Retina (tissue), 1 donor: ENCODE data around the gene PTBP1.
"Not testable (repeated sequence)": the region's sequence is repeated elsewhere in the genome, so short reads cannot be mapped to it uniquely, and the experiment has no call there.

Experiments
- DNase-seq: peaks from one replicate; pipeline ENCODE4 v3.0.0-alpha.2; 2016

Gene PTBP1

DNA sequence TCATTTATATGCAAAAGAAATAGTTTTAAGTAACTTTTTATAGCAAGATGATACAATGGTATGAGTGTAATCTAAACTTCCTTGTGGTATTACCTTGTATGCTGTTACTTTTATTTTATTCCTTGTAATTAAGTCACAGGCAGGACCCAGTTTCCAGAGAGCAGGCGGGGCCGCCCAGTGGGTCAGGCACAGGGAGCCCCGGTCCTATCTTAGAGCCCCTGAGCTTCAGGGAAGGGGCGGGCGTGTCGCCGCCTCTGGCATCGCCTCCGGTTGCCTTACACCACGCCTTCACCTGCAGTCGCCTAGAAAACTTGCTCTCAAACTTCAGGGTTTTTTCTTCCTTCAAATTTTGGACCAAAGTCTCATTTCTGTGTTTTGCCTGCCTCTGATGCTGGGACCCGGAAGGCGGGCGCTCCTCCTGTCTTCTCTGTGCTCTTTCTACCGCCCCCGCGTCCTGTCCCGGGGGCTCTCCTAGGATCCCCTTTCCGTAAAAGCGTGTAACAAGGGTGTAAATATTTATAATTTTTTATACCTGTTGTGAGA, 14.3 kb downstream of the PTBP1 start:
- DNase-seq, result no peak

DNA sequence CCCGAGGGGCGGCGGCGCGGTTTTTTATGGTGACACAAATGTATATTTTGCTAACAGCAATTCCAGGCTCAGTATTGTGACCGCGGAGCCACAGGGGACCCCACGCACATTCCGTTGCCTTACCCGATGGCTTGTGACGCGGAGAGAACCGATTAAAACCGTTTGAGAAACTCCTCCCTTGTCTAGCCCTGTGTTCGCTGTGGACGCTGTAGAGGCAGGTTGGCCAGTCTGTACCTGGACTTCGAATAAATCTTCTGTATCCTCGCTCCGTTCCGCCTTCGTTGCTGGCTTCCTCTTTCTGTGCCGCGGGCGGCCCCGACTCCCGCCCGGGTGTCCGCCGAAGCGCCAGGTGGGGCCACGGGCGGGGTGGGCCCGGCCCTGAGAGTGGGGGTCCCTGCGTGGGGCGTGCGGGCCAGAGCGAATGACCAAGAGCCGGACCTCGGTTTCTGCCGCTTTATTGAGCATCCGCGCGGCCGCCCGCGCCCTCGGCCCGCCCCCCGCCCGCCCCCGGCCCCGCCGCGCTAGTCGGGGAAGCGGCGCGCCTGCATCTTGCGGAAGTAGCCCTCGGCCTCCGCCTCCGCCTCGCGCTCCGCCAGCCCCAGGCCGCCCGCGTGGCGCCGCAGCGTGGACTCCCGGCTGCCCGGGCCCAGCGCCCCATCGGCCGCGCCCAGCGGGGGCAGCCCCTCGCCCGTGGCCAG, 14.9 kb downstream of the PTBP1 start:
- no peak for DNase-seq

DNA sequence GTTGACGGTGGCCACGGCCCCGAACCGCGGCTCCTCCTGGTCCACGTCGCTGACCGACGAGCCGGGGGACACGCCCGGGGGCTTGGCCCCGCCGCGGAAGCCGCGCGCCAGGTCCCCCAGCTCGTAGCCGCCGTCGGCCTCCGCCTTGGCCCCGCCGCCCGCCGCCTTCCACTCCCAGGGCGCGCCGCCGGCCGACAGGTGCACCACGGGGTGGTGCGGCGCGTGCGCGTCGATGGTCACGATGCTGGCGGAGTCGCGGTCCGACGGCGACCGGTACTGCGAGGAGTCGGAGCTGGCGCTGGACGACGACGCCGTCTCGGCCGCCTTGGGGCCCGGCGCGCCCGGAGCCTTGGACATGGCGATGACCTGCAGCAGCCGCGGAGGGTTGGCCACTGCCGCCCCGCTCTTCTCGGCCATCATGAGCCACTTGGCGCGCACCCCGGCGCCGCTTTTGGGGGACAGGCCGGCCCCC, 15.5 kb downstream of the PTBP1 start:
- no peak for DNase-seq

DNA sequence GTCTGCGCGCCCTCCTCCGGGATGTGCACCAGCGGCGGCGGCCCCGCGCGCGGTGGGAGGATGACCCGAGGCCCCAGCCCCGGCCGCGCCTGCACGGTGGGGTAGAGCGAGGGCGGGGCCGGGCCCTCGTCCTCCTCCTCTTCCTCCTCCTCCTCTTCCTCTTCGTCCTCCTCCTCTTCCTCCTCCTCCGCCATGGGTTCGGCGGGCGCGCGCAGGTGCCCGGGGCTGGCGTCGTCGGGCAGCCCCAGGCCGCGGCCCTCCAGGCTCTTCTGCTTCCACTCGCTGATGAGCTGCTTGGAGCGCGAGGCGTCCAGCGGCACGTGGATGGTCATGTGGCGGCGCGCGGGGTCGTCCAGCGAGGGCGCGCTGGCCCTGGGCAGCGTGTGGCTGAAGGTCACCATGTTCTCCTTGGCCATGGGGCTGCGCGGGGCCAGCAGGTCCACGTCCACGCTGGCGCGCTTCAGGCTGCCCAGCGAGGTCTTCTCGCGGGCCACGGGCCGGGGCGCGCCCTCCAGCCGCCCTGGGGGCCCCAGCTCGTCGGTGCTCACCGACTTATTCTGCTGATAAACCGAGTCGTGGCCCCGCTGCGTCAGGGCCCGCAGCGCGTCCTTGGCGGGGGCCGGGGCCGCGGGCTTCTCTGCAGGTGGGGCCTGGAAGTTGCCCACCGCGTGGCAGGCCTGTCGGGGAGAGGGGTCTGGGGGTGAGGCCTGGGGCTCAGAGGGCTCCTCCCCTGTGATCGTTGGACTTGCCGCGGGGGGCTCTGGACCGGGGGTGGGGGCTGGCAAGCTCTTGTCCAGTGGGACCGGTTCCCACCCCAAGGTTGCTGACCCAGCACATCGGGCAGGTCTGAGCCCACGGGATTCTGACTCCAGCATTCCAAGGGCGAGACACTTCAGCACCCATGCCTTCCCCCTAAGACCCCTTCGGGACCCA, 16.2 kb downstream of the PTBP1 start:
- no peak for DNase-seq

DNA sequence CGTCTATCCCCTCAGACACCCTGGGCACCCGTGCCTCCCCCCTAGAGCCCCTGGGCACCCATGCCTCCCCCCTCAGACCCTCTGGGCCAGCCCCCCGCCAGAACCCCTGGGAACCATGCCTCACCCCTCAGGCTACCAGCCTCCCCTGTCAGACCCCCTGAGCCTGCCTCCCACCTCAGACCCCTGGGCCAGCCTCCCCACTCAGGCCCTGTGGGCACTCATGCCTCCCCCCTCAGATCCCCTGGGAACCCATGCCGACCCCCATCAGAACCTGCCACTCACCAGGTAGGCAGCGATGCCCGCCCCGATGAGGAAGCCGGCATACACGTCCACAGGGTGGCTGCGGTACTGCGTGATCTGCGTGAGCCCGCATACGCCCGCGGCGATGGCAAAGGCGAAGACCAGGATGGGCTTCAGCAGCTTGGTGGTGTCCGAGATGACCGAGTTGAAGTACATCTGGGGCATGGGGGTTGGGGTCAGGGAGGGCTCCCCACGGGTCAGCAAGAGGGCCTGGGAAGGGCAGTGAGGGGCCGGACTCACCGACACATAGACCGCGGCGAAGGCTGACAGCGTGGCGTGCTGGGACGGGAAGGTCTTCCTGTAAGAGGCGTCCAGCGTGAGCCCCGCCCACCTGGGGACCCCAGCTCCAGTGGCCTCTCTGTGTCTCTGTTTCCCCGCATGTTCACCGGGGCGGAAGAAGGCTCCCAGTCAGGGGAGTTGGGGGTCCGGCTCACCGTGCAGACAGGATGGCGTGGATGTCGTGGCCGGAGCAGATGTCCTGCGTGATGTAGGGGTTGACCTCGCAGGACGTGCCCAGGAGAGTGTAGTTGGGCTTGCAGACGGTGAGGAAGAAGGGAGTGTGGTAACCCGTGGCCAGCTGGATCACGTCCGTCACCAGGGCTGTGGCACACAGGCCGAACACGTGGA, 17.2 kb downstream of the PTBP1 start:
- no peak for DNase-seq

DNA sequence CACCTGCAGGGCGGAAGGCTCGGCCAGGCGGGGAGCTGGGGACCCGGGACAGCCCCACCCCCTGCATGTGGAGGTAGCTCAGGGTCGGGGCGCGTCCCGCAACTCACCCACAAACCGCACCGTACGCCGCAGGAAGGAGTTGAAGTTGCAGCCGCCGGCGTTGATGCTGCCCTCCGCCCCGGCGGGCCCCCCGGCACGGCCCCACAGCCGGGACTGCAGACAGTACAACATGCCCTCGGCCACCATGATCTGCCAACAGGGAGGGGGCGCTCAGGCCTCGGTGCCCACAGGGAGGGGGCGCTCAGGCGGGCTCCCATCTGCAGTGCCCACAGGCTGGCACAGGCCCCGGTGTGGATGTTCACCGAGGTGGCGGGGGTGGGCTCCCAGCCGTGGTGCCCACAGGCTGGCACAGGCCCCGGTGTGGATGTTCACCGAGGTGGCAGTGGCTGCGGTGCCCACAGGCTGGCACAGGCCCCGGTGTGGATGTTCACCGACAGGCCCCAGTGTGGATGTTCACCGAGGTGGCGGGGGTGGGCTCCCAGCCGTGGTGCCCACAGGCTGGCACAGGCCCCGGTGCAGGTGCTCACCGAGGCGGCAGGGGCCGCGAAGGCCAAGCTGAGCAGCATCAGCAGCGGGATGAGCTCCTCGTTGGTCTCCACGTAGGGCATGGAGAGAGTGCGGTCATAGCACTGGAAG, 18.0 kb downstream of the PTBP1 start:
- no peak for DNase-seq

DNA sequence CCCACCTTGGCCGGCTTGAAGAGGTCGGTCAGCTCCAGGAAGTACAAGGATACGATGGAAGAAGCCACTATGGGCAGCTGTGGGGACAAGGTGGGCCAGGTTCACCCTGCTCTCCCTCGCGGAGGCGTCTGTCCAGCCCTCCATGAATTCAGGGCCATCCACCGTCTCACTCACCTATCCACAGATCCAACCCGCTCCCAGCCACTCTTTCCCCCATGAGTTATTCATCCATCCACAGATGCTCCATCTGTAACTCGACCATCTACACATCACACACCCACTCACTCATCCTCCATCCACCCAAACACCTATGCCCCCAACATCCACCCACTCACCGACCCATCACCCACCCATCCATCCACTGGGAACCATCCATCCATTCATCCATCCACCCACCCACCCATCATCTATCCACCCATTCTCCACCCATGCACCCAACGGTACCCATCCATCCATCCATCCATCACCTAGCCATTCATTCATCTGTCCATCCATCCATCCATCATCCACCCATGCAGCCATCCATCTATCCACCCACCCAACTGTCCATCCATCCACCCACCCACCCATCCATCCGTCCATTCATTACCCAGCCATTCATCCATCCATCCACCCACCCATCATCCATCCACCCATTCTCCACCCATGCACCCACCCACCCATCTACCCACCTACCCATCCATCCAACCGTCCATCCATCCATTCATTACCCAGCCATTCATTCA, 18.7 kb downstream of the PTBP1 start:
- DNase-seq, result no peak

DNA sequence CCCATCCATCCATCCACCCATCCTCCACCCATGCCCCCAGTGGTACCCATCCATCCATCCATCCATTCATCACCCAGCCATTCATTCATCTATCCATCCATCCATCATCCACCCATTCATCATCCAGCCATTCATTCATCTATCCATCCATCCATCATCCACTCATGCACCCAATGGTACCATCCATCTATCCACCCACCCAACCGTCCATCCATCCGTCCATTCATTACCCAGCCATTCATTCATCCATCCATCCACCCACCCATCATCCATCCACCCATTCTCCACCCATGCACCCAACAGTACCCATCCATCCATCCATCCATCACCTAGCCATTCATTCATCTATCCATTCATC, 19.2 kb downstream of the PTBP1 start:
- no peak for DNase-seq

DNA sequence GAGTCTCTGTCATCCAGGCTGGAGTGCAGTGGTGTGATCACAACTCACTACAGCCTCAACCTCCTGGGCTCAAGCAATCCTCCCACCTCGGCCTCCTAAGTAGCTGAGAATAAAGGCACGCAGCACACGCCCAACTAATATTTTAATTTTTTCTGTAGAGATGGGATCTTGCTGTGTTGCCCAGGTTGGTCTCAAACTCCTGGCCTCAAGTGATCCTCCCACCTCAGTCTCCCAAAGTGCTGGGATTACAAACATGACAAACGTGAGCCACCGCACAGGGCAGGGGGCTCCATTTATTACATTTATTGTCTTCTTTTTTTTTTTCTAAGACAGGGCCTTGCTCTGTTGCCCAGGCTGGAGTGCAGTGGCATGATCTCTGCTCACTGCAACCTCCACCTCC, 23.0 kb downstream of the PTBP1 start:
- DNase-seq, result not testable (repeated sequence)

DNA sequence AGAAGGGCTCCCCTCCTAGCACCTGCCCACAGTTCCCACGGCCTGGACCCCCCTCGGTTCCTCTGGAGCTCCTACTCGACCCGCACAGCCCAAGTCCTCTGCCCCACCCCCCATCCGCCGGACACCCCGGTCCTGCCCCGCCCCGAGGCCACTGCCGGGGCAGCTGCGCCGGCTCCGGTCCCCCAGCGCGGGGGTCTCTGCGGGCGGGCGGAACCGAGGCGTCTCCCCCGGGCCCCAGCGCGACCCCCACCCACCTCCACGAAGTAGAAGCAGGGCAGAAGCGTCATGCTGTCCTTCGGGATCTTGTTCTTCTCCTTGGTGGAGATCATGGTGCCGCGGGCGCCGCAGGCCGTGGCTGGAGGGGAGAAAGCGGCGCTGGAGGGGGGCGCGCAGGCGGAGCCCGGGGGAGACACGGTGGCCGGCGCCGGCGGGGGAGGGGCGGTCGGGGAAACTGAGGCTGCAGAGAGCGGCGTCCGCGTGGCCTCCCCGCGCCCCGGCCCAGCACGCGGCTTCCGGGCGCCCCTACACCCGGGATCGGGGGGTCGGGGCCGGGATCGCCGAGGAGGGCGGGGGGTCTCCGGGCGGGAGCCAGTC, 24.1 kb downstream of the PTBP1 start:
- DNase-seq, result no peak

DNA sequence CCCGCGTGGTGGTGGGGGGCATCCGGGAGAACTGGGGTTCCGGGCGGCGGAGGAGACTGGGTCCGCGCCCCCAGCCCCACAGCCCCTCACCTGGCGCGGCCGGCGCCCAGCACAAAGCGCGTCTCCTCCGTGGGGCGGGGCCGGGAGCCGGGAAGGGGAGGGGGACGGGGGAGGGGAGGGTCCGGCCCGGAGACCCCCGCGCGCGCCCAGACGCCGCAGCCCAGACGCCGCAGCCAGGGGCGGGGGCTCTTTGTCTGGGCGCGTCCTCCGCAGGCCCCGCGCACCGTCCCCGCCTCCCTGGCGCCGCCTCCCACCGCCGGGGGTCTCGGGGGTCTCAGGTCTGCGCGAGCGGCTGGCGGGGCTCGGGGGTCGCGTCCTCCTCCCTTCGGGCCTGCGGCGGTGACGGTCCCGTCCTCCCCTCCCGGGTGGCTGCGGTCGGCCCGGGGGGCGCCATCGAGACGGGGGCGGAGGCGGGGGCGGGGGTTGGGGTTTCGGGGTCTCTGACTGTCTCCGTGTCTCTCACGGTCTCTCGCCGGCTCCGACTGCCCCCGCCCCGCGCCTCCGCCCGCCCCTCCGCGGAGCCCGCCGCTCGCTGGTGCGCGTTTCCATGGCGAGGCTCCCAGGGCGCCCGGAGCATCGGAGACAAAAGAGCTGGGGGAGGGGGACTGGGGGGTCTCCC, 24.7 kb downstream of the PTBP1 start, which contains the start of gene PLPPR3:
TSS of gene PLPPR3 (minus strand) at position 131 of the 679 bp plus-strand sequence. CDS start 396 bp downstream, outside the sequence.
- DNase-seq, result peak; percentile 65

DNA sequence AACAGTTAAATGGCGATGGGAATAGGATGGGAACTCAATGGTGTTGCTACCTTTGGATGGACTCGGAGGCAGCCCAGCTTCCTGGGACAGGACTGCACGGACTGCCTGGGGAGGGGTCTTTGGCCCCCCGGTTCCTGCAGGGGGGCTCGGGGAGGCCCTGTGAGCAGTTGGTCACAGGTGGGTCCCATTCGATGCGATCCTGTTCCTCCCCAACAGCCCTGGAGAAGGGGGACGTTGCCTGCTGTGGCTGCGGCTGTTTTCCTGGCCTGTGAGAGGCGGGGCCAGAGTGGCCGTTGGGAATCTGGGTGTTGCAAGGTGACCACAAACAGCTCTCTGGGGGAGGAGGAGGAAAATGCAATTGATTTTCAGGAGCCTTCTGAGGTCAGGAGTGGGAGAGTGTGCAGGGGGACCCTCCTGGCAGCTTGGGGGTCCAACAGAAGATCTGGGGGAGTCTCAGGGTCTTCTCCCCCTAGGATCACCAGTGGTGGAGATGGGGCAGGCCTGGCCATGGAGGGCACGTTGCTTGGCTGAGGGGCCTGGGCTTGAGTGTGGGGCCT, 26.4 kb downstream of the PTBP1 start:
- DNase-seq, result peak; percentile 65

DNA sequence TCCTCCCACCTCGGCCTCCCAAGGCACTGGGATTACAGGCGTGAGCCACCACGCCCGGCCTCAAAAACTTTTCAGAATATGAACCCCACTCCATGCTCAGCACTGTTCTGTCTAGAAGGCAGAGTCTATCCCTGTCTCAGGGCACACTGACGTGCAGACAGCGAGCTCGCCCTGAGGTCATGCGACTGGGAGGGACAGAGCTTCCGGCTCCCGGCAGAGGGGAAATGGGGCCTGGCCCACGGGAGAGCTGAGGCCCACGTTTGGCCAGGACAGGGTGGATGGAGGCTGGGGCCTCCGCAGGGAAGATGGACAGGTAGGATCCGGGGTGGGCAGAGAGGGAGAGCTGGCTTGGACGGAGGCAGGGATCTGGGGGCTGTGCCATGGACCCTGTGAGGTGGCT, 27.6 kb downstream of the PTBP1 start:
- no peak for DNase-seq

DNA sequence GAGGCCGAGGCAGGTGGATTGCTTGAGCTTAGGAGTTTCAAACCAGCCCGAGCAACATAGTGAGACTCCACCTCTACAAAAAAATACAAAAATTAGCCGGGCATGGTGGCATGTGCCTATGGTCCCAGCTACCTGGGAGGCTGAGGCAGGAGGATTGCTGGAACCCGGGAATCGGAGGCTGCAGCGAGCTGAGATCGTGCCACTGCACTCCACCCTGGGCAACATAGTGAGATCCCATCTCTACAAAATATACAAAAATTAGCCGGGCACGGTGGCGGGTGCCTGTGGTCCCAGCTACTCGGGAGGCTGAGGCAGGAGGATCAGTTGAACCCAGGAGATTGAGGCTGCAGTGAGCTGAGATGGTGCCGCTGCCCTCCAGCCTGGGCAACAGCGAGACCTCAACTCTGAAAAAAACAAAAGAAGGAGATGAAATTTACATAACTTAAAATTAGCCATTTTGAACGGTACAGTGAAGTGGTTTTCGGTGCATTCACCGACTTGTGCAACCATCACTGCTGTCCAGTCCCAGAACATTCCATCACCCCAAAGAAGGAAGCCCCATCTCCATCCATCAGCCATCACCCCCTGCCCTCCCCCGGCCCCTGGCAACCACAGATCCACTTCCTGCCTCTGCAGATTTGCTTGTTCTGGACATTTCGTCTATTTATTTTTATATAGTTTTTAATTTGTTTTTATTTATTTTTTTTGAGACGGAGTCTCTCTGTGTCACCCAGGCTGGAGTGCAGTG, 28.8 kb downstream of the PTBP1 start:
- DNase-seq, result no peak

DNA sequence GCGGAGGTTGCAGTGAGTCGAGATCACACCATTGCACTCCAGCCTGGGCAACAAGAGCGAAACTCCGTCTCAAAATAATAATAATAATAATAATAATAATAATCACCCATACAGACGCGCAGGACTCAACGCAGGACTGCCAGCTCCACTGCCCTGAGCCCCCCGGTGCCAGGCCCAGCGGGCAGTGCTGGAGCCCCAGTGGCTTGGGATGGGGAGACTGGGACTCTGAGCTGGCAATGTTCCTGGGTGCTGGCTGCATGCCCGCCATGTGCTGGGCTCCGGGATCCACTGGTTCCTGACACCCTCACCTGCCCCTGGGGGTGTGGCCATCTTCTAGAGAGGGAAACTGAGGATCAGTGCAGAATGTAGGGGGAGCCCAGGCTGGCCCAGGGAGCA, 30.1 kb downstream of the PTBP1 start:
- no peak for DNase-seq

DNA sequence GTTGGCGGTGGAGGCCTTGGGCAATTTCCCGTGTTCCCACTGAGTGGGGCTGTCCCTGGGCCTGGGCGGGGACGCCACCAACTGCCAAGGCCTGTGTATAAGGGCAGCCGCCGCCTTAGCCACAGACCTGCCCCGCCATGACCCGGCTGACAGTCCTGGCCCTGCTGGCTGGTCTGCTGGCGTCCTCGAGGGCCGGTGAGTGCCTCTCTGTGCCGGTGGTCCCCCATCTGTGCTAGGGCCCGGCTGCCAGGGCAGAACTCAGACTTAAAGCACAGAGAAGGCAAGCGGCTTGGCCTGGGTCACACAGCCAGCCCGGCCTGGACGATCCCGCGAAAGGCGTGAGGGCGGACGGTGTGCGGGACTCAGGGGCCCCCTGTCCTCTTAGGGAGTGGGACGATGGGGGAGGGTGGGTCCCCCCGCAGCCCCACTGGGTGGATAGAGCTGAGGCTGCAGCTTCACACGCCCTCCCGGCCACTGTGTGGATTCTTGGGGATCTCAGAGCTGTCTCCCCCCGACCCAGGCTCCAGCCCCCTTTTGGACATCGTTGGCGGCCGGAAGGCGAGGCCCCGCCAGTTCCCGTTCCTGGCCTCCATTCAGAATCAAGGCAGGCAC, 30.6 kb downstream of the PTBP1 start, which contains the start of gene AZU1:
TSS of gene AZU1 (plus strand) at position 128 of the 612 bp plus-strand sequence. CDS start at position 138, 10 bp downstream.
- DNase-seq, result no peak

DNA sequence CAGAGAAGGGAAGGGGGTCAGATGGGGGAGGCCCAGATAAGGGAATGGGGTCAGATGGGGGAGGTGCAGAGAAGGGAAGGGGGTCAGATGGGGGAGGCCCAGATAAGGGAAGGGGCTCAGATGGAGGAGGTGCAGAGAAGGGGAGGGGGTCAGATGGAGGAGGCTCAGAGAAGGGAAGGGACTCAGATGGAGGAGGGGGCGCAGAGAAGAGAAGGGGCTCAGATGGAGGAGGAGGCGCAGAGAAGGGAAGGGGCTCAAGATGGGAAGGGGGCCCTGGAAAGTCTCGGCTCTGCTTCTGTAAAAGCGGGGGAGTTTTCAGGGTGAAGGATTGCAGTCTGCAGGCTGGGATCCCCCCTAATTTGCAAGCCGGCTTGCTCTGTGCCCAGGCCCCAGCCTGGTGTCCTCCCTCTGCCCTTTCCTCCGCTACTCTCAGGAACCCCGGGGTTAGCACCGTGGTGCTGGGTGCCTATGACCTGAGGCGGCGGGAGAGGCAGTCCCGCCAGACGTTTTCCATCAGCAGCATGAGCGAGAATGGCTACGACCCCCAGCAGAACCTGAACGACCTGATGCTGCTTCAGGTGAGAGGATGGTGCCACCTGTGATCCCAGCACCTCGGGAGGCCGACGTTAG, 32.0 kb downstream of the PTBP1 start:
- no peak for DNase-seq
